PC-3 (cell line): ENCODE data around the gene PROKR1.

ENCODE experiments used
- EZH2 ChIP-seq: fragments of 300-600 bp; sonication (generic); IDR thresholded peaks from one replicate; pipeline ENCODE4 v1.6.1; 2017; ENCODE audit warnings: antibody characterized with exemption, mild to moderate bottlenecking, low read length; ENCODE audit not compliant: unreplicated experiment
- EZH2phosphoT487 ChIP-seq: fragments of 300-600 bp; sonication (generic); IDR thresholded peaks from 2 replicates; pipeline ENCODE4 v1.6.1; 2018; ENCODE audit warnings: mild to moderate bottlenecking, antibody characterized with exemption, low read length, borderline replicate concordance
- TF ChIP-seq, protein P1 (sequence below): fragments of 300-600 bp; sonication (generic); conservative IDR thresholded peaks from 2 replicates; pipeline ENCODE4 v1.5.1; 2017; ENCODE audit warnings: antibody characterized with exemption, low read depth, mild to moderate bottlenecking, low read length

DNA sequence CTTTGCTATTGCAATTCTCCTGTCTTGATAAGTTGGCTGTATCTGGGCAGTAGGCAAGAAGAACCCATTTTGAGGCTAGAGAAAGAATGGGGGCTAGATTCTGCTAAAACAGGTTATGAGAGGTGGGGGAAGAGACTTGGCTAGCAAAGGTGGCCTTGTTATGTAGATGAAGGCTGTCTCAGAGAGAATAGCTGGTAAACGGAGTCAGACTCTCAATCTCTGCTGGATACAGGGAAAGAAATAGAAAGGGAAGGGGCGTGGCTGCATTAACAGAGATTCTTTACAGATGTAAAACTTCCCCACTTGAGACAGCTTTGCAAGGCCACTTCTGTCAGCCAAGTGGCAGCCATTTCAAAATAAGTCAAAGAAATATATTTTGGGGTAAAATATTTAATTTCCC is 53.2 kb downstream of the PROKR1 start:
- TF ChIP-seq, protein P1, sequence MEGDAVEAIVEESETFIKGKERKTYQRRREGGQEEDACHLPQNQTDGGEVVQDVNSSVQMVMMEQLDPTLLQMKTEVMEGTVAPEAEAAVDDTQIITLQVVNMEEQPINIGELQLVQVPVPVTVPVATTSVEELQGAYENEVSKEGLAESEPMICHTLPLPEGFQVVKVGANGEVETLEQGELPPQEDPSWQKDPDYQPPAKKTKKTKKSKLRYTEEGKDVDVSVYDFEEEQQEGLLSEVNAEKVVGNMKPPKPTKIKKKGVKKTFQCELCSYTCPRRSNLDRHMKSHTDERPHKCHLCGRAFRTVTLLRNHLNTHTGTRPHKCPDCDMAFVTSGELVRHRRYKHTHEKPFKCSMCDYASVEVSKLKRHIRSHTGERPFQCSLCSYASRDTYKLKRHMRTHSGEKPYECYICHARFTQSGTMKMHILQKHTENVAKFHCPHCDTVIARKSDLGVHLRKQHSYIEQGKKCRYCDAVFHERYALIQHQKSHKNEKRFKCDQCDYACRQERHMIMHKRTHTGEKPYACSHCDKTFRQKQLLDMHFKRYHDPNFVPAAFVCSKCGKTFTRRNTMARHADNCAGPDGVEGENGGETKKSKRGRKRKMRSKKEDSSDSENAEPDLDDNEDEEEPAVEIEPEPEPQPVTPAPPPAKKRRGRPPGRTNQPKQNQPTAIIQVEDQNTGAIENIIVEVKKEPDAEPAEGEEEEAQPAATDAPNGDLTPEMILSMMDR: no peak
- TF ChIP-seq EZH2phosphoT487 (no peak), EZH2 (no peak)
